Endothelial cell (in vitro differentiated cells): ENCODE data around the gene SMC6. TPM values are rescaled to one million over a fixed set of nuclear protein-coding genes. Genes with fewer than 3 reads are reported as not detected.

Experiments used
- DNase-seq: peaks from one replicate; pipeline ENCODE4 v3.0.0; 2021; ENCODE audit warnings: low spot score
- H3K27ac Mint-ChIP-seq: one replicate; pipeline ENCODE4 v1.8.0; 2021; ENCODE audit warnings: mixed read lengths, inconsistent platforms; ENCODE audit not compliant: unreplicated experiment
- H3K27me3 Mint-ChIP-seq: one replicate; pipeline ENCODE4 v1.8.0; 2021; ENCODE audit warnings: mild to moderate bottlenecking, moderate library complexity, mixed read lengths, inconsistent platforms; ENCODE audit not compliant: unreplicated experiment
- H3K36me3 Mint-ChIP-seq: one replicate; pipeline ENCODE4 v1.8.0; 2021; ENCODE audit warnings: mild to moderate bottlenecking, low read depth, mixed read lengths, inconsistent platforms; ENCODE audit not compliant: unreplicated experiment
- H3K4me1 Mint-ChIP-seq: one replicate; pipeline ENCODE4 v1.8.0; 2021; ENCODE audit warnings: mild to moderate bottlenecking, mixed read lengths, inconsistent platforms; ENCODE audit not compliant: unreplicated experiment
- H3K4me3 Mint-ChIP-seq: one replicate; pipeline ENCODE4 v1.8.0; 2021; ENCODE audit warnings: mild to moderate bottlenecking, mixed read lengths, inconsistent platforms; ENCODE audit not compliant: unreplicated experiment
- H3K9me3 Mint-ChIP-seq: one replicate; pipeline ENCODE4 v1.8.0; 2021; ENCODE audit warnings: mixed read lengths, inconsistent platforms; ENCODE audit not compliant: unreplicated experiment
- CTCF ChIP-seq: fragments of 200-600 bp; sonication (generic); IDR thresholded peaks from one replicate; pipeline ENCODE4 v1.5.0; 2021; ENCODE audit warnings: antibody characterized with exemption; ENCODE audit not compliant: unreplicated experiment
- total RNA-seq: library from RNA; stranded (reverse); fragmentation: NEBNext Ultra II Directional; extraction: Animal tissue kit (Norgen Biotek cat#: 25700); gene quantifications from one replicate; pipeline ENCODE4 v1.2.1, GENCODE V29; 2021; ENCODE audit not compliant: unreplicated experiment

The SMC6 gene
- total RNA-seq, 1 donor from 2014 or later, result 28.8 TPM

GRCh38 chr2:17616405-17616804 lies 137.2 kb downstream of the SMC6 start:
- TF ChIP-seq CTCF, result no peak
- Mint-ChIP-seq H3K27me3 (peaks cover 6% of the 10 kb centered on the region), H3K4me3 (no peak overlapping the region), H3K4me1 (peaks cover 2% of the 10 kb centered on the region), H3K27ac (no peak overlapping the region), H3K36me3 (peaks cover 4% of the 10 kb centered on the region), H3K9me3 (no peaks in the 10 kb centered on the region)
- DNase-seq, result no peak

- Mint-ChIP-seq H3K4me1 (peaks cover 2% of the 10 kb centered on the region), H3K27ac (no peak overlapping the region), H3K9me3 (no peaks in the 10 kb centered on the region), H3K27me3 (peaks cover 6% of the 10 kb centered on the region), H3K4me3 (no peak overlapping the region), H3K36me3 (peaks cover 4% of the 10 kb centered on the region)
- DNase-seq, result no peak
- TF ChIP-seq CTCF, result no peak
These were observed 137.8 kb downstream of the SMC6 start for GRCh38 chr2:17615728-17616351.

GRCh38 chr2:17615147-17615546 lies 138.5 kb downstream of the SMC6 start:
- no peaks in the 10 kb centered on the region for H3K9me3 Mint-ChIP-seq
- H3K27me3 Mint-ChIP-seq, result peaks cover 9% of the 10 kb centered on the region
- no peak overlapping the region for H3K4me3 Mint-ChIP-seq
- DNase-seq, result no peak
- no peak overlapping the region for H3K27ac Mint-ChIP-seq
- H3K36me3 Mint-ChIP-seq, result peaks cover 4% of the 10 kb centered on the region
- peaks cover 2% of the 10 kb centered on the region for H3K4me1 Mint-ChIP-seq
- TF ChIP-seq CTCF, result no peak

- Mint-ChIP-seq H3K9me3 (no peaks in the 10 kb centered on the region), H3K4me3 (no peak overlapping the region), H3K4me1 (peaks cover 2% of the 10 kb centered on the region), H3K27me3 (peaks cover 9% of the 10 kb centered on the region), H3K36me3 (peaks cover 4% of the 10 kb centered on the region), H3K27ac (no peak overlapping the region)
- DNase-seq, result no peak
- TF ChIP-seq CTCF, result no peak
These were observed 139.3 kb downstream of the SMC6 start for GRCh38 chr2:17614174-17614930.

Other genes starting within 250 kb of the SMC6 start
- 0.44 TPM for gene RAD51AP2, start 235.4 kb downstream of the SMC6 start, total RNA-seq
- gene VSNL1, start 213.1 kb downstream of the SMC6 start, total RNA-seq, result 19.6 TPM
- 12.3 TPM for gene GEN1, start 328 bp upstream of the SMC6 start, total RNA-seq
- gene MSGN1, start 62.6 kb upstream of the SMC6 start, total RNA-seq, result not detected
- gene KCNS3, start 124.9 kb upstream of the SMC6 start, total RNA-seq, result 12.1 TPM